Hematopoietic multipotent progenitor cell (in vitro differentiated cells): ENCODE measurements around the gene NFASC. TPM values are rescaled to one million over a fixed set of nuclear protein-coding genes. Genes with fewer than 3 reads are reported as not detected.
A peak's percentile ranks its signal among the peaks of the same experiment; 100 is the strongest.

Experiments used
- DNase-seq, 3 donors: peaks; one replicate each; pipeline ENCODE4 v3.0.0-alpha.2; 2011 to 2015; ENCODE audit warnings: low read depth in 2 of 3, low spot score in 2 of 3
- total RNA-seq: library from RNA; depleted of rRNA; stranded (reverse); fragments of >200 nt; gene quantifications from one replicate; pipeline ENCODE4 v1.2.3, GENCODE V29; 2012

Gene NFASC
- total RNA-seq, 1 donor = under 0.01 TPM

GRCh38 chr1:204887846-204888245, 17.2 kb downstream of the NFASC start:
- no peak for DNase-seq

GRCh38 chr1:204888294-204888693, 17.6 kb downstream of the NFASC start:
- no peak for DNase-seq

- no peak for DNase-seq
Observed at GRCh38 chr1:204889681-204890383, 19.2 kb downstream of the NFASC start.

GRCh38 chr1:204891860-204892259, 21.2 kb downstream of the NFASC start:
- no peak for DNase-seq

GRCh38 chr1:204894031-204894430, 23.4 kb downstream of the NFASC start:
- no peak for DNase-seq

- DNase-seq = no peak
Observed at GRCh38 chr1:204894606-204895005, 23.9 kb downstream of the NFASC start.

- no peak for DNase-seq
Observed at GRCh38 chr1:204896023-204896422, 25.4 kb downstream of the NFASC start.

GRCh38 chr1:204896787-204897469, 26.3 kb downstream of the NFASC start:
- DNase-seq = no peak

- DNase-seq = no peak
Observed at GRCh38 chr1:204900721-204901120, 30.1 kb downstream of the NFASC start.

- DNase-seq = no peak
Observed at GRCh38 chr1:204902671-204903070, 32.0 kb downstream of the NFASC start.

- no peak for DNase-seq
Observed at GRCh38 chr1:204904228-204904810, 33.7 kb downstream of the NFASC start.

- no peak for DNase-seq
Observed at GRCh38 chr1:204909109-204909508, 38.4 kb downstream of the NFASC start.

- DNase-seq = no peak
Observed at GRCh38 chr1:204915861-204916495, 45.3 kb downstream of the NFASC start.

GRCh38 chr1:204917802-204918201, 47.1 kb downstream of the NFASC start:
- no peak for DNase-seq

- DNase-seq = peak in 1 of 3 donors; percentile 10
Observed at GRCh38 chr1:204920511-204920910, 49.8 kb downstream of the NFASC start.

- DNase-seq = no peak
Observed at GRCh38 chr1:204920967-204921366, 50.3 kb downstream of the NFASC start.

GRCh38 chr1:204921855-204922516, 51.3 kb downstream of the NFASC start:
- DNase-seq = no peak

GRCh38 chr1:204923201-204923600, 52.5 kb downstream of the NFASC start:
- DNase-seq = no peak

GRCh38 chr1:204923626-204924012, 53.0 kb downstream of the NFASC start:
- no peak for DNase-seq

- no peak for DNase-seq
Observed at GRCh38 chr1:204924013-204924759, 53.5 kb downstream of the NFASC start.
